PC-3 (cell line): ENCODE measurements around the gene GPR84. TPM values are rescaled to one million over a fixed set of nuclear protein-coding genes. Genes with fewer than 3 reads are reported as not detected.

Experiments
- ATAC-seq: fragments of 200-7000 bp; cut with Tn5 transposase; 2 replicates; pipeline ENCODE4 v1.9.1; 2020; ENCODE audit warnings: mild to moderate bottlenecking, moderate library complexity
- BruUV-seq: library from RNA; stranded (reverse); fragments of 400-500 nt; replicated peaks from 2 replicates; lab custom pipeline; 2021; lab: Mats Ljungman, UMichigan
- CTCF ChIA-PET: fragments of 300-600 bp; sonication (Branson Sonifier 250); formaldehyde crosslinking; loops from one replicate; lab custom pipeline; 2022; ENCODE audit warnings: antibody characterized with exemption; lab: Charles Lee
- POLR2A ChIA-PET: fragments of 300-600 bp; sonication (Branson Sonifier 250); formaldehyde crosslinking; loops from one replicate; lab custom pipeline; 2022; ENCODE audit warnings: antibody characterized with exemption; ENCODE audit not compliant: unreplicated experiment; lab: Charles Lee
- DNase-seq: peaks from one replicate; pipeline ENCODE4 v3.0.0-alpha.2; 2015
- H2AFZ ChIP-seq: fragments of 300-600 bp; sonication (generic); 2 replicates; pipeline ENCODE4 v1.6.0; 2016; ENCODE audit warnings: antibody characterized with exemption, low read length
- H3F3A ChIP-seq: fragments of 300-600 bp; sonication (generic); one replicate; pipeline ENCODE4 v1.6.0; 2017; ENCODE audit warnings: antibody characterized with exemption, low read length, control low read depth, mild to moderate bottlenecking; ENCODE audit not compliant: unreplicated experiment
- H3K27ac ChIP-seq: fragments of 300-600 bp; sonication (generic); 2 replicates; pipeline ENCODE4 v1.5.1; 2016; ENCODE audit warnings: mild to moderate bottlenecking, low read length
- H3K27me3 ChIP-seq: fragments of 300-600 bp; sonication (generic); 2 replicates; pipeline ENCODE4 v1.6.1; 2016; ENCODE audit warnings: low read length, mixed read lengths
- H3K36me3 ChIP-seq: fragments of 300-600 bp; sonication (generic); 2 replicates; pipeline ENCODE4 v1.6.1; 2016; ENCODE audit warnings: low read depth, mixed run types, low read length, mixed read lengths
- H3K4me1 ChIP-seq: fragments of 300-600 bp; sonication (generic); 2 replicates; pipeline ENCODE4 v1.5.1; 2016; ENCODE audit warnings: low read length; ENCODE audit not compliant: insufficient read depth
- H3K4me2 ChIP-seq: fragments of 300-600 bp; sonication (generic); 2 replicates; pipeline ENCODE4 v1.6.0; 2016; ENCODE audit warnings: low read length
- H3K4me3 ChIP-seq: fragments of 300-600 bp; sonication (generic); 2 replicates; pipeline ENCODE4 v1.5.1; 2016; ENCODE audit warnings: mild to moderate bottlenecking, low read length, mixed read lengths
- H3K79me2 ChIP-seq: fragments of 300-600 bp; sonication (generic); 2 replicates; pipeline ENCODE4 v1.6.1; 2017; ENCODE audit warnings: low read length, mixed read lengths
- H3K9ac ChIP-seq: fragments of 300-600 bp; sonication (generic); 2 replicates; pipeline ENCODE4 v1.6.0; 2016; ENCODE audit warnings: mild to moderate bottlenecking, low read length
- H3K9me2 ChIP-seq: fragments of 300-600 bp; sonication (generic); replicated peaks from 2 replicates; pipeline ENCODE4 v1.6.1; 2016; ENCODE audit warnings: mixed run types, low read length, mixed read lengths
- H3K9me3 ChIP-seq: fragments of 300-600 bp; sonication (generic); 2 replicates; pipeline ENCODE4 v1.6.1; 2016; ENCODE audit warnings: low read length, mixed read lengths
- H4K20me1 ChIP-seq: fragments of 300-600 bp; sonication (generic); 2 replicates; pipeline ENCODE4 v1.6.1; 2016; ENCODE audit warnings: low read length, mixed read lengths
- EZH2 ChIP-seq: fragments of 300-600 bp; sonication (generic); IDR thresholded peaks from one replicate; pipeline ENCODE4 v1.6.1; 2017; ENCODE audit warnings: antibody characterized with exemption, mild to moderate bottlenecking, low read length; ENCODE audit not compliant: unreplicated experiment
- EZH2phosphoT487 ChIP-seq: fragments of 300-600 bp; sonication (generic); IDR thresholded peaks from 2 replicates; pipeline ENCODE4 v1.6.1; 2018; ENCODE audit warnings: mild to moderate bottlenecking, antibody characterized with exemption, low read length, borderline replicate concordance
- intact Hi-C: fragments of 100-400 bp; cut with micrococcal nuclease; formaldehyde crosslinking; loops from 2 replicates; pipeline ENCODE4 v1.9.0; 2023
- total RNA-seq: library from RNA; depleted of rRNA; stranded (reverse); fragments of >200 nt; gene quantifications from 2 replicates; pipeline ENCODE4 v1.2.3, GENCODE V29; 2014
- TF ChIP-seq, protein P1 (sequence below): fragments of 300-600 bp; sonication (generic); conservative IDR thresholded peaks from 2 replicates; pipeline ENCODE4 v1.5.1; 2017; ENCODE audit warnings: antibody characterized with exemption, low read depth, mild to moderate bottlenecking, low read length

GPR84 gene
- total RNA-seq, 1 experiment from 2014 or later: not detected

GRCh38 chr12:54369597-54370131 is 5.4 kb upstream of the GPR84 start:
- intact Hi-C loops: no loop called here
- H3K27me3 ChIP-seq: no peaks in the 10 kb centered on the region
- no peak overlapping the region for H2AFZ ChIP-seq
- H3K27ac ChIP-seq: no peak overlapping the region
- peak overlapping the region; percentile 84 for H3K4me2 ChIP-seq
- TF ChIP-seq EZH2phosphoT487 (no peak), EZH2 (no peak)
- TF ChIP-seq, protein P1, sequence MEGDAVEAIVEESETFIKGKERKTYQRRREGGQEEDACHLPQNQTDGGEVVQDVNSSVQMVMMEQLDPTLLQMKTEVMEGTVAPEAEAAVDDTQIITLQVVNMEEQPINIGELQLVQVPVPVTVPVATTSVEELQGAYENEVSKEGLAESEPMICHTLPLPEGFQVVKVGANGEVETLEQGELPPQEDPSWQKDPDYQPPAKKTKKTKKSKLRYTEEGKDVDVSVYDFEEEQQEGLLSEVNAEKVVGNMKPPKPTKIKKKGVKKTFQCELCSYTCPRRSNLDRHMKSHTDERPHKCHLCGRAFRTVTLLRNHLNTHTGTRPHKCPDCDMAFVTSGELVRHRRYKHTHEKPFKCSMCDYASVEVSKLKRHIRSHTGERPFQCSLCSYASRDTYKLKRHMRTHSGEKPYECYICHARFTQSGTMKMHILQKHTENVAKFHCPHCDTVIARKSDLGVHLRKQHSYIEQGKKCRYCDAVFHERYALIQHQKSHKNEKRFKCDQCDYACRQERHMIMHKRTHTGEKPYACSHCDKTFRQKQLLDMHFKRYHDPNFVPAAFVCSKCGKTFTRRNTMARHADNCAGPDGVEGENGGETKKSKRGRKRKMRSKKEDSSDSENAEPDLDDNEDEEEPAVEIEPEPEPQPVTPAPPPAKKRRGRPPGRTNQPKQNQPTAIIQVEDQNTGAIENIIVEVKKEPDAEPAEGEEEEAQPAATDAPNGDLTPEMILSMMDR: no peak
- ChIA-PET CTCF (interaction anchor here (0.6 to 1.8 kb wide), 3 partner anchors 10 to 431 kb away, joined by 3 to 26 read pairs (median 7); partner anchors contain the start of gene COPZ1), POLR2A (no interaction called here)
- DNase-seq: no peak
- peaks cover 21% of the 10 kb centered on the region for H3K4me1 ChIP-seq
- H3K79me2 ChIP-seq: no peaks in the 10 kb centered on the region
- H3K36me3 ChIP-seq: no peaks in the 10 kb centered on the region
- ATAC-seq: no peak
- H3K9me3 ChIP-seq: no peaks in the 10 kb centered on the region
- H4K20me1 ChIP-seq: no peaks in the 10 kb centered on the region
- H3K4me3 ChIP-seq: peak overlapping the region; percentile 64
- H3K9me2 ChIP-seq: no peaks in the 10 kb centered on the region
- no TSS peak for BruUV-seq
- H3F3A ChIP-seq: no peaks in the 10 kb centered on the region
- H3K9ac ChIP-seq: no peak overlapping the region

DNA sequence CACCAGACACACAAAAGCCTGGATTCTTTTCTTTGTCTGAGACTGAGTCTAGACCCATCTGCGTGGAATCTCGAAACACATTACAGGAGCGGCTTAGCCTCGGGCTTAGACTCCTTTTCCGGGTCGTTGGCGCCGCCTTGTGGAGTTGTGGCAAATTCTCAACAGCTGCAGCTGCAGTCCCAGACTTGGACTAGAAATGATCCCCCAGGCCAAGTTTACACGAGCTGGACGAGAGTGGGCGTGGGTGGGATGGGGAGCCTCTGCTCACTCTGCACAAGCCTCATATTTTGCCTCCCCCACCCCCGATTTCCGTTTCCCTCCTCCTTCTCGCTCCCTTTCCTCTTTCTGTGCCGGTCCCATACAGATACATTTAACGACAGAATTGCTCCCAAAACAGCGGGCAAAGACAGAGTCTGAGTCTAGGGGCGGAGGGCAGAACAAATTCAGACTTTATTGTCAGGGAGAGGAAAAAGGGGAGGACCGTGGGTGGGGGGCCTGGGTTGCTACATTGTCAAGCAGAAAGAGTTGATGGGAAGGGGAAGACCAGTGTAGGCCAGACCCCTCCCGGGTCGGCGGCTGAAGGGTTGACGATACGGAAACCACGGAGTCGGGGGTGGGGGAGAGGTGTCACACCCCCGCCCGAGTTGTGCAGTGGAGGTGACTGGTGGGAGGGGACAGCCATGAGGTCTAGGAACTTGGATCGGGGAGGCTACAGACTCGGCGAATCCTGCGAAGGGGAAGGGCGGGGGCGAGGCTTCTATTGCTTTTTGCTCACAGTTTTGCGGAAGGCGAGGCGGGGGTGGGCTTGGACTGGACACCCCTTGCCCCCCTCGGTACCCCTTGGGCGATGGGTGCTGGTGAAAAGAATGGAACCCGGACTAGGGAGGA is 4.7 kb upstream of the GPR84 start:
- Histone ChIP-seq H3K27ac (no peak overlapping the region), H3K9ac (peak overlapping the region; percentile 22; the same call in 1 of the 2 replicates), H4K20me1 (no peaks in the 10 kb centered on the region), H3K4me1 (peaks cover 14% of the 10 kb centered on the region), H3K4me2 (peak overlapping the region; percentile 77), H2AFZ (peak overlapping the region; percentile 83), H3K79me2 (no peaks in the 10 kb centered on the region), H3K27me3 (no peaks in the 10 kb centered on the region), H3K36me3 (no peaks in the 10 kb centered on the region), H3F3A (no peaks in the 10 kb centered on the region), H3K9me2 (no peaks in the 10 kb centered on the region), H3K9me3 (no peaks in the 10 kb centered on the region), H3K4me3 (peak overlapping the region; percentile 37; the same call in 1 of the 2 replicates)
- ATAC-seq (peak; percentile 79), DNase-seq (peak; percentile 91)
- BruUV-seq: no TSS peak
- intact Hi-C loops: loop anchor here (1.0 kb wide), 1 partner anchor 10 kb away; no protein-coding TSS in a partner anchor
- POLR2A ChIA-PET: interaction anchor here (0.5 to 0.6 kb wide), 3 partner anchors 18 to 82 kb away, joined by 3 to 4 read pairs (median 3); partner anchors contain the start of gene COPZ1
- TF ChIP-seq, protein P1: peak; percentile 93
- TF ChIP-seq EZH2phosphoT487: no peak
- CTCF ChIA-PET: interaction anchor here (0.5 to 1.1 kb wide), 7 partner anchors 9 to 144 kb away, joined by 3 to 15 read pairs (median 5); no protein-coding TSS in a partner anchor
